Stimulated activated CD8-positive, alpha-beta memory T cell treated with anti-CD3 and anti-CD28 coated beads, Interleukin-2, amount 100 ng/mL, for 1 hour (primary cell): ENCODE data around the gene DPH1.
A peak's percentile ranks its signal among the peaks of the same experiment; 100 is the strongest.

ENCODE experiments used
- DNase-seq, 2 donors: peaks; one replicate each; pipeline ENCODE4 v3.0.0-alpha.2; 2020; ENCODE audit warnings: low read depth in 2 of 2

DPH1 gene

DNA sequence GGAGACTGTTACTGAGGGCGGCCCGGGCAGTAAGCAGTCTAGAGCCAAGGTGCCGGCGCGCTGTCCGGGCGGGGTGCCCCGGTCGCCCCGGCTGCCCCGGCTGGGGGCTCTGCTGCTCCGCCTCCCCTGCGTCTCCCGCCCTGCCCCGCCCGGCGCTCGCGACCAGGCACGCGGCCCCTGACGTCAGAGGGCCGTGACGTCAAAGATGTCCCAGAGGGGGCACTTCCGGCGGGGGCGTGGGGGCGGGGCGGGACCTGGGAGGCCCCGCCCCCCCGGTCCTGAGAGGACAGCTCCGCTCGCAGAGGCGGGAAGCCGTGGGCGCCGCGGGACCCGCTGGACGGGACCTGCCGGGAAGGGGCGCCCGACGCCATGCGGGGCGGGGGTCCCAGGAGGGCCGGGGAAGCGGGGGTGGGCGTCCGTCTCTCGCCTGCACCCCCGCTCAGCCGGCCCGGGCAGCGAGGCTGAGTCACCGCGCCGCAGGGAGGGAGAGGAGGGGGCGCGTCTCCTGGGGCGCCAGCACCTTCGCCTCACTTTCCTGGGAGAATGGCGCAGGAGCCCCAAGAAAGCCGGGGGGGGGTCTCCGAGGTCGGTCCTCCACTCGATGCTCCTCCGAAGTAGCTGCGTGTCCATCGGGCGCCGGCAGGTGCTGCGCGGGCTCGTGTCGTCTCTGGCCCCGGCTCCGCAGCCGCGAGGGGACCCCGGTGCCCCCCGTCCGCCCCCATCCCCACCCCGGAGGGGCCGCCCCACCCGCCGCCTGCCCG is 20.5 kb downstream of the DPH1 start:
- DNase-seq = peak in 1 of 2 donors; percentile 52

GRCh38 chr17:2051061-2051932 is 21.3 kb downstream of the DPH1 start:
- DNase-seq = no peak

DNA sequence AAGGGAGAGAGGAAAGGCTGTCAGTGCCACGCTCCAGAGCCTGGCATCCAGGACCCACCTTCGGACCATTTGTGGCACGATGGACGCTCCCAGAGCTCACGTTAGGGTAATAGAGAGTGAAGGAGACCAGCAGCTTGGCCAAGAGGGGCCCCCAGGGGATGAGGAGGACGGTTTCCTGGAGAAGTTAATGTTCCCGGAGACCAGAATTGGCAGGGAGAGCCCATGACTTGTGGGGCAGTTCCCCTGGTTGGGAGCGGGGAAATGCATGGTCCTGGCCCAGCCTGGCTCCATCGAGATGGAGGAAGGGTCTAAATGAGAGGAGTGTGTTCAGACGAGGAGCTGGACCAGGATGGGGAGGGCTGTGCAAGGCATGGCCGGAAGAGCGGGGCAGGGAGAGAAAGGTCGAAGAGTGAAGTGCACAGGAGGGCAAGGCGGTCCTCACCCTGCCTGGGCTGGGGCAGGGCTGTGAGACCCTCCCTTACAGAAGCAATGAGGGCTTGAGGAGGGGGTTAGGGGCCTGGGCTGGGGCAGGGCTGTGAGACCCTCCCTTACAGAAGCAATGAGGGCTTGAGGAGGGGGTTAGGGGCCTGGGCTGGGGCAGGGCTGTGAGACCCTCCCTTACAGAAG is 22.1 kb downstream of the DPH1 start:
- DNase-seq = no peak

DNA sequence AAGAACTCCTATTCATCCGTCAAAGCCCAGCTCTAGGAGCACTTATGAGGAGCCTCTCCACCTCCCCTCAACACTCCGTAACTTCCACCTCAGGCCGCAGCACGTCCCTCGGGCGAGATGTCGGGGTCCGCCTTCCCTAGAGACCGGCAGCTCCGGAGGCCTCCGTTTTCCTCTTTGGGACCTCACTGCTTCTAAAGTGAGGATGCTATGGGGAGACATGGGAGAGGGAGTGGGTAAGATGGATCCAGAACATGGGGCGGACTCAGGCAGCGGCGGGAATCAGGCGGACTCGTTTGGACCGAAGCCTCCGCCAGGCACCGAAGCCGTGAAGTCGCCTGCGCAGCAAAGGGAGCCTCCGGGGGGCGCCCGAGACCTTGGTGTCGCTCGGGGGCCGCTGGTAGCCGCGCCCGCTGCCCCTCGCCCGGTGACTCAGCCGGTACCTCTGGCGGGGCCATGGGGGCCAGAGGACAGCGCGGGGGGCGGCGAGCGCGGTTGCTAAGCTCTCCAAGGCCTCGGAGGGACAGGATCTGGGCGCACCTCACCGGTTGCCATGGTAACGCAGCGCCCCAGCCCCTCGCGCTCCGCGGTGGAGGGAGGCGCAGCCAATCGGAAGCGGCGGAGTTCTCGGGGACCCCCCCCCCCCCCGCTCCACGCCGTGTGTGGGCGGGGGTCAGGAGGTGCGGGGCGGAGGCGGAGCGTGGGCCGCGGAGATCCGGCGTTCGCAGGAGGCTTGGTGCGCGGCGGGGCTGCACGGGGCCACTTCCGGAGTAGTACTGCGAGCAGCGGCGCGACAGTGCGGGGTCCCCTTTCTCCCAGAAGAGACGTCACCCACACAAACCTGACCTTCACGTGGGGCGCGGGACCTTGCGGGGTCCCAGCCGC is 23.7 kb downstream of the DPH1 start:
- peak; percentile 48 to 62 for DNase-seq

DNA sequence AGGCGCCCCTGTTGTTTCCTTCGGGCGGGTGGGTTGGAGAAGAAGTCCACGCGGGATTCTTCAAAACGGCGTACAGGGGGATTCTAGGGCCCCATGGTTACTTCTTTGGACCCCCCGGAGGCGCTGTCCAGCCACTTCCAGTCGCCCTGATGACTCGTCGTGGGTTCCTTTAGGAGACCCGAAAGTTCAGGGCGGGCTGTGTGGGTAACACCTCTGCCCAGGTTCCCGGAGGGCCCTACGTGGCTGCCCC is 24.2 kb downstream of the DPH1 start:
- no peak for DNase-seq

DNA sequence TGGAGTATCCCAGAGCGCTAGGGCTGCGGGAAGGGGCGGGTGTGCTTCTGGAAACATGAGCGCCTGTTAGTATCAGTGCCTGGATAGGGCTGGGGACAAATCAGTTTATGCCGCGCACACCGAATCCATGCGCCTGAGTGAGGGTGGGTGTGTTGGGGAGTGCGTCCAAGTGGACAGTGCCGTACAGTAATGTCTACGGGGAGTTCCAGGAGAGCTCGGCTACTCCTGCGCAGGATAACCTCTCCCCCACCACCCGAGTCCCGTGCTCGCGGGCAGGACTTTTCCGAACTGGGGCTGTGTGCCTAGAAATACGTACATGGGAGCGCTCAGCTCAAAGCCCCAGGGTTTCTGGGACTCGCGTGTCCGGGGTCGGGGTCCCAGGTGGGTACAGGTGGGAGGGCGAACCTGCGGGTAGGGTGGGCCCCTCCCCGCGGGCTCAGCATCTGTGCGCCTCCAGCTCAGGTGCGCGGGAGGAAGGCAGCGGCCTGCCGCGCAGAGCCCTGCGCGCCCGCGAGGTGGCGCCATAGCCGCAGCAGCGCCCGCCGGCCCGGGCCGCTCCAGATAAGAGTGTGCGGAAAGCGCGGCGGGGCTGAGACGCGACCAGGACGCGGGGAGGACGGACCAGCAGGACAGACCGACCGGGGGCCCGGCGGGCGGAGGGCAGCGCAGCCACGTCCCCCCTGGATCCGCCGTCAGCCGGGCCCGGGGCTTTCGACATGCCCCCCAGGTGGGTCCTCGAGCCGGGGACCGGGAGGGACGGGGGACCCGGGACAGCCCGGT is 24.7 kb downstream of the DPH1 start, which contains the start of gene HIC1:
TSS of gene HIC1 (plus strand) at position 592 of the 780 bp plus-strand sequence. CDS start 1,588 bp downstream, outside the sequence.
- DNase-seq = peak; percentile 62 to 63

- no peak for DNase-seq
Measured at GRCh38 chr17:2055292-2056205, 25.6 kb downstream of the DPH1 start.

- no peak for DNase-seq
Measured at GRCh38 chr17:2056206-2057174, 26.5 kb downstream of the DPH1 start.

DNA sequence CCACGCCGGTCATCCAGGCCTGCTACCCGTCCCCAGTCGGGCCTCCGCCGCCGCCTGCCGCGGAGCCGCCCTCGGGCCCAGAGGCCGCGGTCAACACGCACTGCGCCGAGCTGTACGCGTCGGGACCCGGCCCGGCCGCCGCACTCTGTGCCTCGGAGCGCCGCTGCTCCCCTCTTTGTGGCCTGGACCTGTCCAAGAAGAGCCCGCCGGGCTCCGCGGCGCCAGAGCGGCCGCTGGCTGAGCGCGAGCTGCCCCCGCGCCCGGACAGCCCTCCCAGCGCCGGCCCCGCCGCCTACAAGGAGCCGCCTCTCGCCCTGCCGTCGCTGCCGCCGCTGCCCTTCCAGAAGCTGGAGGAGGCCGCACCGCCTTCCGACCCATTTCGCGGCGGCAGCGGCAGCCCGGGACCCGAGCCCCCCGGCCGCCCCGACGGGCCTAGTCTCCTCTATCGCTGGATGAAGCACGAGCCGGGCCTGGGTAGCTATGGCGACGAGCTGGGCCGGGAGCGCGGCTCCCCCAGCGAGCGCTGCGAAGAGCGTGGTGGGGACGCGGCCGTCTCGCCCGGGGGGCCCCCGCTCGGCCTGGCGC is 27.3 kb downstream of the DPH1 start:
- no peak for DNase-seq

DNA sequence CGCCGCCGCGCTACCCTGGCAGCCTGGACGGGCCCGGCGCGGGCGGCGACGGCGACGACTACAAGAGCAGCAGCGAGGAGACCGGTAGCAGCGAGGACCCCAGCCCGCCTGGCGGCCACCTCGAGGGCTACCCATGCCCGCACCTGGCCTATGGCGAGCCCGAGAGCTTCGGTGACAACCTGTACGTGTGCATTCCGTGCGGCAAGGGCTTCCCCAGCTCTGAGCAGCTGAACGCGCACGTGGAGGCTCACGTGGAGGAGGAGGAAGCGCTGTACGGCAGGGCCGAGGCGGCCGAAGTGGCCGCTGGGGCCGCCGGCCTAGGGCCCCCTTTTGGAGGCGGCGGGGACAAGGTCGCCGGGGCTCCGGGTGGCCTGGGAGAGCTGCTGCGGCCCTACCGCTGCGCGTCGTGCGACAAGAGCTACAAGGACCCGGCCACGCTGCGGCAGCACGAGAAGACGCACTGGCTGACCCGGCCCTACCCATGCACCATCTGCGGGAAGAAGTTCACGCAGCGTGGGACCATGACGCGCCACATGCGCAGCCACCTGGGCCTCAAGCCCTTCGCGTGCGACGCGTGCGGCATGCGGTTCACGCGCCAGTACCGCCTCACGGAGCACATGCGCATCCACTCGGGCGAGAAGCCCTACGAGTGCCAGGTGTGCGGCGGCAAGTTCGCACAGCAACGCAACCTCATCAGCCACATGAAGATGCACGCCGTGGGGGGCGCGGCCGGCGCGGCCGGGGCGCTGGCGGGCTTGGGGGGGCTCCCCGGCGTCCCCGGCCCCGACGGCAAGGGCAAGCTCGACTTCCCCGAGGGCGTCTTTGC is 28.0 kb downstream of the DPH1 start:
- no peak for DNase-seq

- DNase-seq = peak in 1 of 2 donors; percentile 47
Measured at GRCh38 chr17:2058586-2059546, 28.9 kb downstream of the DPH1 start.

GRCh38 chr17:2059547-2060384 is 29.8 kb downstream of the DPH1 start:
- DNase-seq = no peak

- no peak for DNase-seq
Measured at GRCh38 chr17:2060385-2060658, 30.4 kb downstream of the DPH1 start.

DNA sequence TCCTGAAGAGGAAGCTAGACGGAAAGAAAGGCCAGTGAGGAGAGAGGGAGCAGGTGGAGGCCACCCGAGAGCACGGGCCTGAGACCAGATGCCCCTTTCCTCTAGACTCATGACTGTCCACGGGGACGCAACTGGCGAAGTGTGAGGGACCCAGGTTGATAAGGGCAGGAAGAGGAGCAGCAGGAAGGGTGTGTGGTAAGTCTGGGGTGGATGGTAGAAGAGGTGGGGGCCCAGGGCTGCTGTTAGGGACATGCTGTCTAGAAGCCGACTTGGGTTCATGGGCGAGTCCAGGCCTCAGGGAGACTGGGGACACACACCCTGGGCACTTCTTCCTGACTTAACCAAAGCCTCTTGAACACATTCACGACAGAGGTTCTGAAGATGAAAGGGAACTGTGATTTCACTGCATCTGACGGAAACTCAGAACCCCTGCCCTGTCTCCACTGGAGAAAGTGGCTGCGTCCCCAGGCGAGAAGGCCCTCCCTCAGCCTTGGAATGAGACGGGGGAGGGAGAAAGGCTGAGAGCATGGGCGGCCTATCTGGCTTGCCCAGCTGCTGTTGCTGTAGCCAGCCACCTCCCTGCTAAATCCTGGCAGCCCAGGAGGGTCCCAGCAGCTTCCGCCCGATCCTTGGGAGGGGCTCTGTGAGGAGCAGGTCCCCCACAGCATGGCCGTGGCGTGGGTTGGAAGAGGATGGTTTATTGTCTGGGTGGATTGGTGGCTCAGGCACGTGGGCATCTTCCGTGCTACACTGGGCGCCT is 30.9 kb downstream of the DPH1 start:
- DNase-seq = no peak
